SK-N-SH treated with all-trans-retinoic acid at 6 μM for 48 hours (cell line): ENCODE data around the gene FAM174B.

Experiments used
- ATAC-seq: fragments of 200-7000 bp; cut with Tn5 transposase; 3 replicates; pipeline ENCODE4 v1.9.1; 2020; ENCODE audit warnings: mild to moderate bottlenecking, moderate library complexity
- ARNTL ChIP-seq: fragments of 450-650 bp; formaldehyde crosslinking; IDR thresholded peaks from 2 replicates; pipeline ENCODE4 v1.5.0; 2020; ENCODE audit warnings: low read depth, mild to moderate bottlenecking, moderate library complexity, borderline replicate concordance
- BACH2 ChIP-seq: fragments of 250-450 bp; sonication (Bioruptor Pico); IDR thresholded peaks from 2 replicates; pipeline ENCODE4 v1.9.0; 2021; ENCODE audit warnings: mild to moderate bottlenecking, borderline replicate concordance
- CREB5 ChIP-seq: fragments of 250-450 bp; sonication (Bioruptor Pico); IDR thresholded peaks from 2 replicates; pipeline ENCODE4 v1.5.1; 2020; ENCODE audit warnings: low read depth, mild to moderate bottlenecking, moderate library complexity
- CSDC2 ChIP-seq: fragments of 250-450 bp; sonication (Bioruptor Pico); IDR thresholded peaks from 2 replicates; pipeline ENCODE4 v1.5.0; 2020; ENCODE audit warnings: mild to moderate bottlenecking, moderate library complexity
- CSRNP3 ChIP-seq: fragments of 250-450 bp; sonication (Bioruptor Pico); IDR thresholded peaks from 2 replicates; pipeline ENCODE4 v1.5.1; 2021; ENCODE audit warnings: mild to moderate bottlenecking, moderate library complexity
- ESRRG ChIP-seq: fragments of 250-450 bp; sonication (Bioruptor Pico); IDR thresholded peaks from 2 replicates; pipeline ENCODE4 v1.6.1; 2021; ENCODE audit warnings: mild to moderate bottlenecking
- GLIS3 ChIP-seq: fragments of 250-450 bp; sonication (Bioruptor Pico); IDR thresholded peaks from 2 replicates; pipeline ENCODE4 v1.5.0; 2020; ENCODE audit warnings: mild to moderate bottlenecking, moderate library complexity
- ISL1 ChIP-seq: fragments of 250-450 bp; sonication (Bioruptor Pico); IDR thresholded peaks from 2 replicates; pipeline ENCODE4 v2.1.2; 2022; ENCODE audit warnings: mild to moderate bottlenecking, moderate library complexity
- OSR1 ChIP-seq: fragments of 250-450 bp; sonication (Bioruptor Pico); IDR thresholded peaks from 2 replicates; pipeline ENCODE4 v1.8.0; 2022; ENCODE audit warnings: moderate library complexity, mild to moderate bottlenecking, inconsistent platforms
- PATZ1 ChIP-seq: fragments of 250-450 bp; sonication (Bioruptor Pico); IDR thresholded peaks from 2 replicates; pipeline ENCODE4 v1.8.0; 2020; ENCODE audit warnings: mild to moderate bottlenecking, moderate library complexity, borderline replicate concordance
- POU6F1 ChIP-seq: fragments of 250-450 bp; sonication (Bioruptor Pico); IDR thresholded peaks from 2 replicates; pipeline ENCODE4 v1.8.0; 2021; ENCODE audit warnings: low read depth, mild to moderate bottlenecking, moderate library complexity, borderline replicate concordance
- PPARA ChIP-seq: fragments of 250-450 bp; sonication (Bioruptor Pico); IDR thresholded peaks from 2 replicates; pipeline ENCODE4 v1.5.0; 2020; ENCODE audit warnings: mild to moderate bottlenecking, borderline replicate concordance
- RARB ChIP-seq: fragments of 250-450 bp; sonication (Bioruptor Pico); IDR thresholded peaks from 2 replicates; pipeline ENCODE4 v1.8.0; 2021; ENCODE audit warnings: mild to moderate bottlenecking, moderate library complexity
- SNAI2 ChIP-seq: fragments of 250-450 bp; sonication (Bioruptor Pico); IDR thresholded peaks from 2 replicates; pipeline ENCODE4 v1.5.0; 2020; ENCODE audit warnings: mild to moderate bottlenecking, moderate library complexity
- TCF4 ChIP-seq: fragments of 250-450 bp; sonication (Bioruptor Pico); IDR thresholded peaks from 2 replicates; pipeline ENCODE4 v1.8.0; 2021; ENCODE audit warnings: mild to moderate bottlenecking, moderate library complexity, borderline replicate concordance
- TOX ChIP-seq: fragments of 250-450 bp; sonication (Bioruptor Pico); IDR thresholded peaks from 2 replicates; pipeline ENCODE4 v1.8.0; 2021; ENCODE audit warnings: mild to moderate bottlenecking, moderate library complexity, borderline replicate concordance
- TSHZ2 ChIP-seq: fragments of 250-450 bp; sonication (Bioruptor Pico); IDR thresholded peaks from 2 replicates; pipeline ENCODE4 v1.5.0; 2020; ENCODE audit warnings: mild to moderate bottlenecking, moderate library complexity
- ZC3H10 ChIP-seq: fragments of 250-450 bp; sonication (Bioruptor Pico); IDR thresholded peaks from 2 replicates; pipeline ENCODE4 v1.5.1; 2021; ENCODE audit warnings: mild to moderate bottlenecking, moderate library complexity
- ZFP3 ChIP-seq: fragments of 250-450 bp; sonication (Bioruptor Pico); IDR thresholded peaks from 2 replicates; pipeline ENCODE4 v1.5.0; 2020; ENCODE audit warnings: mild to moderate bottlenecking, moderate library complexity
- ZFP30 ChIP-seq: fragments of 450-650 bp; formaldehyde crosslinking; IDR thresholded peaks from 2 replicates; pipeline ENCODE4 v1.5.0; 2022; ENCODE audit warnings: mild to moderate bottlenecking, moderate library complexity
- ZNF565 ChIP-seq: fragments of 450-650 bp; formaldehyde crosslinking; conservative IDR thresholded peaks from 2 replicates; pipeline ENCODE4 v1.5.0; 2020; ENCODE audit warnings: low read depth, mild to moderate bottlenecking, moderate library complexity
- ZNF70 ChIP-seq: fragments of 450-650 bp; formaldehyde crosslinking; IDR thresholded peaks from 2 replicates; pipeline ENCODE4 v1.5.0; 2020; ENCODE audit warnings: mild to moderate bottlenecking, moderate library complexity

FAM174B gene

GRCh38 chr15:92637626-92638025, 17.9 kb downstream of the FAM174B start (continued):
- no peak for TF ChIP-seq CSRNP3 (CRISPR knock-in tag)
- TF ChIP-seq TCF4: no peak
- no peak for TF ChIP-seq PPARA (CRISPR knock-in tag)
- no peak for TF ChIP-seq ESRRG
- TF ChIP-seq, all 23 proteins: peak for 0

- no peak for TF ChIP-seq CSDC2 (CRISPR knock-in tag)
- no peak for TF ChIP-seq SNAI2
- no peak for TF ChIP-seq RARB
- TF ChIP-seq ESRRG: no peak
- TF ChIP-seq OSR1 (CRISPR knock-in tag): no peak
- TF ChIP-seq ARNTL (CRISPR knock-in tag): no peak
- TF ChIP-seq TCF4: no peak
- TF ChIP-seq TOX (CRISPR knock-in tag): no peak
- no peak for TF ChIP-seq PPARA (CRISPR knock-in tag)
- no peak for TF ChIP-seq ZFP30 (CRISPR knock-in tag)
- no peak for TF ChIP-seq ZNF565 (CRISPR knock-in tag)
- no peak for TF ChIP-seq CREB5 (CRISPR knock-in tag)
- no peak for TF ChIP-seq POU6F1
- TF ChIP-seq BACH2: no peak
- TF ChIP-seq ZFP3 (CRISPR knock-in tag): no peak
- no peak for TF ChIP-seq ISL1
- TF ChIP-seq ZNF70 (CRISPR knock-in tag): no peak
- no peak for TF ChIP-seq CSRNP3 (CRISPR knock-in tag)
- no peak for ATAC-seq
Measured at GRCh38 chr15:92636908-92637481, 18.6 kb downstream of the FAM174B start.

GRCh38 chr15:92636401-92636907, 19.1 kb downstream of the FAM174B start:
- TF ChIP-seq RARB (no peak), PATZ1 (no peak), ZNF70 (CRISPR knock-in tag) (no peak), ESRRG (no peak), ZNF565 (CRISPR knock-in tag) (no peak), ZC3H10 (CRISPR knock-in tag) (no peak), ZFP3 (CRISPR knock-in tag) (no peak), ISL1 (no peak), TSHZ2 (CRISPR knock-in tag) (no peak), ZFP30 (CRISPR knock-in tag) (no peak), PPARA (CRISPR knock-in tag) (no peak), OSR1 (CRISPR knock-in tag) (no peak), TCF4 (no peak), ARNTL (CRISPR knock-in tag) (no peak), TOX (CRISPR knock-in tag) (no peak), GLIS3 (CRISPR knock-in tag) (no peak), CSDC2 (CRISPR knock-in tag) (no peak), POU6F1 (no peak)
- ATAC-seq: no peak
